Neutrophil (primary cell): ENCODE measurements around the gene EXOC3L1.

Source experiments
- H3K27ac ChIP-seq: fragments of 200-600 bp; sonication (generic); 2 replicates; pipeline ENCODE4 v1.5.1; 2016; ENCODE audit warnings: mild to moderate bottlenecking, moderate library complexity
- H3K27me3 ChIP-seq: fragments of 200-600 bp; sonication (generic); 2 replicates; pipeline ENCODE4 v1.6.0; 2016; ENCODE audit warnings: mild to moderate bottlenecking
- H3K36me3 ChIP-seq: fragments of 200-600 bp; sonication (generic); 2 replicates; pipeline ENCODE4 v1.5.1; 2017
- H3K4me1 ChIP-seq, 2 experiments: fragments of 200-600 bp in 1 of 2; sonication (generic) in 1 of 2; 1 replicate in 1 of 2; 2 replicates in 1 of 2; pipeline versions ENCODE4 v1.5.1 to v1.6.1; 2013 to 2016; ENCODE audit warnings: low read depth in 1 of 2, low read length in 1 of 2, mild to moderate bottlenecking in 1 of 2, moderate library complexity in 1 of 2; ENCODE audit not compliant: control insufficient read depth in 1 of 2, insufficient read depth in 1 of 2
- H3K4me3 ChIP-seq, 2 experiments: fragments of 200-600 bp in 1 of 2; sonication (generic) in 1 of 2; 1 replicate in 1 of 2; 2 replicates in 1 of 2; pipeline ENCODE4 v1.5.1; 2013 to 2016; ENCODE audit warnings: low read depth in 1 of 2, low read length in 1 of 2, mild to moderate bottlenecking in 1 of 2, moderate library complexity in 1 of 2
- H3K9me3 ChIP-seq: fragments of 200-600 bp; sonication (generic); 2 replicates; pipeline ENCODE4 v1.5.1; 2016
- TF ChIP-seq, protein P1 (sequence below): fragments of 200-600 bp; sonication (generic); IDR thresholded peaks from 2 replicates; pipeline ENCODE4 v1.5.1; 2016; ENCODE audit warnings: antibody characterized with exemption

The EXOC3L1 gene

GRCh38 chr16:67236563-67237395 is 46.8 kb upstream of the EXOC3L1 start:
- no peaks in the 10 kb centered on the region for H3K9me3 ChIP-seq
- no peaks in the 10 kb centered on the region for H3K27me3 ChIP-seq
- TF ChIP-seq, protein P1, sequence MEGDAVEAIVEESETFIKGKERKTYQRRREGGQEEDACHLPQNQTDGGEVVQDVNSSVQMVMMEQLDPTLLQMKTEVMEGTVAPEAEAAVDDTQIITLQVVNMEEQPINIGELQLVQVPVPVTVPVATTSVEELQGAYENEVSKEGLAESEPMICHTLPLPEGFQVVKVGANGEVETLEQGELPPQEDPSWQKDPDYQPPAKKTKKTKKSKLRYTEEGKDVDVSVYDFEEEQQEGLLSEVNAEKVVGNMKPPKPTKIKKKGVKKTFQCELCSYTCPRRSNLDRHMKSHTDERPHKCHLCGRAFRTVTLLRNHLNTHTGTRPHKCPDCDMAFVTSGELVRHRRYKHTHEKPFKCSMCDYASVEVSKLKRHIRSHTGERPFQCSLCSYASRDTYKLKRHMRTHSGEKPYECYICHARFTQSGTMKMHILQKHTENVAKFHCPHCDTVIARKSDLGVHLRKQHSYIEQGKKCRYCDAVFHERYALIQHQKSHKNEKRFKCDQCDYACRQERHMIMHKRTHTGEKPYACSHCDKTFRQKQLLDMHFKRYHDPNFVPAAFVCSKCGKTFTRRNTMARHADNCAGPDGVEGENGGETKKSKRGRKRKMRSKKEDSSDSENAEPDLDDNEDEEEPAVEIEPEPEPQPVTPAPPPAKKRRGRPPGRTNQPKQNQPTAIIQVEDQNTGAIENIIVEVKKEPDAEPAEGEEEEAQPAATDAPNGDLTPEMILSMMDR: no peak
- H3K4me1 ChIP-seq: no peaks in the 10 kb centered on the region
- no peak overlapping the region for H3K27ac ChIP-seq
- H3K36me3 ChIP-seq: peaks cover 74% of the 10 kb centered on the region
- H3K4me3 ChIP-seq: no peak overlapping the region

- Histone ChIP-seq H3K4me3 (no peak overlapping the region), H3K27me3 (no peaks in the 10 kb centered on the region), H3K27ac (no peak overlapping the region), H3K4me1 (no peaks in the 10 kb centered on the region), H3K36me3 (peaks cover 81% of the 10 kb centered on the region), H3K9me3 (no peaks in the 10 kb centered on the region)
- TF ChIP-seq, protein P1: no peak
These were observed 46.1 kb upstream of the EXOC3L1 start for GRCh38 chr16:67235816-67236562.

DNA sequence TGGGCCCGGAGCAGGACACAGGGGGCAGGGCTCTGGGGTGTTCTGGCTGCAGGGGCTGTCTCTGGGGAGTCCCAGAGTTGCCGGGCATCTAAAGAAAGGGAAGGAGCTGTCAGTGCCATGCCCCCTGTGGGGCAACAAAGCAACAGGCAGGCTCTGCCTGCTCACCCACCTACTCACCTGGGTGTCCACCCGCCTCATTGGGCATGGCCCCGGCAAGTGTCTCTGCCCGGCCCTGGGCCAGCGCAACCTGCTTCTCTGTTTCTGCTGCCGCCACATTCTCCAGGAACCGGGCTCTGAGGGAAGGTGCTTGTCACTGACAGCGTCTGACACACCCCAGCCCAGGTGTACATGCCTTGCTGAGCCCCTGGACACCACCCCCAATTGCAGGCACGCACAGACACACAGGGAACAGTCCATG is 44.3 kb upstream of the EXOC3L1 start:
- Histone ChIP-seq H3K9me3 (no peaks in the 10 kb centered on the region), H3K27ac (no peak overlapping the region), H3K36me3 (peaks cover 93% of the 10 kb centered on the region), H3K4me3 (no peak overlapping the region), H3K27me3 (no peaks in the 10 kb centered on the region), H3K4me1 (no peaks in the 10 kb centered on the region)
- TF ChIP-seq, protein P1: no peak

DNA sequence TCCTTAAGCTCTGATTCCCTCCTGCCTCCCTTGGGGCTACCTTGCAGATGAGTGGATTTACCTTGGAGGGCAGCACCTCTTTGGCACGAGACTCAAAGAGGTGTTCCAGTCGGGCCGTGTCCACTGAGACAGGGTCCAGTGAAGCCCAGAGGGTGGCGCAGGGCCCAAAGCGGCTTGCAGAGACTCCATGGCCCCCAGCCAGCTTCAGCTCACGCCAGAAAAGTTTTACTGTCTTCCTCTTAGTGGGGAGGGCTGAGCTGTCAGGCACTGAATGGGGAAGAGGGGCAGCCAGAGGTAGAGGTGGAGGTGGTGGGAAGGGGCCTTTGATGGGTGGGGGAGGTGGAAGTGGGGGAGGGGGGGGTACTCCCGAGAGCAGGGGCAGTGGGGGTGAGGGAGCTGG is 43.7 kb upstream of the EXOC3L1 start:
- TF ChIP-seq, protein P1: no peak
- Histone ChIP-seq H3K9me3 (no peaks in the 10 kb centered on the region), H3K4me1 (no peaks in the 10 kb centered on the region), H3K27me3 (no peaks in the 10 kb centered on the region), H3K36me3 (peaks cover 93% of the 10 kb centered on the region), H3K27ac (no peak overlapping the region), H3K4me3 (no peak overlapping the region)

DNA sequence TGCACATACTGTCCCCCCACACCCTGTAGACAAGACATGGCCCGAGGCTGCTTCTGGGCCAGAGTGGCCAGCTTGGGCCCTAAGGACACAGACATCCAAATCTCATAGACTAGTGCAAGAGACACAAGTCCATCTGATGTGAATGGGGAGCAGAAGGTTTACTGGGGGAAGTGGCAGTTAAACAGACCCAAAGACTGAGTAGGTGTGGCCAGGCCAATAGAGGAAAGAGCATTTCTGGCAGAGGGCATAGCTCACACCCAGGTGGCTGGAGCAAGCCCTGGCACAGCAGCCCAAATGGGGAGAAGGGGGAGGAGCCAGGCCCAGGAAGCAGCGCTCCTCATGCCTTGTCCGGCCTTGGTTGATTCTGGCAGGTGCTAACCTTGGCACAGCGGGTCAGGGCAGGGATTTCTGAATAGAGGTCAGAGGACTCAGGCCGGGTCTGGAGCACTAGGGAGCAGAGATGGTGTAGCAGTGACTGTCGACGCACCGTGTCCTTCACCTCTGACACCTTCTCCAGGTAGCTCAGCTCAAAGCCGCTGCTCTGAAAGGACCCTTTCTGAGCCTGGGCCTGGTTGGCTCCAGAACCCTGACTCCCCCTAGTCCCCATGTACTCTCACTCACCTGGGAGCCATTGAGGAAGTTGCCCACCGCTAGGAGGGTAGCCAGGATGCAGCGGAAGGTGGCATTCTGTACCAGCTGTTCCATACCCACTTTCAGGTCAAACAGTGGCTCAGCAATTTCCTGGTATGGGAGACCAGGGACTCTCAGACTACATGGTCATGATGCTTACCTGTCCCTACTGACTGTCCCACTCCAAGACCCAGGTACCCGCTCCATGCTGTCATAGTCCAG is 41.1 kb upstream of the EXOC3L1 start:
- peaks cover 72% of the 10 kb centered on the region for H3K36me3 ChIP-seq
- H3K27me3 ChIP-seq: no peaks in the 10 kb centered on the region
- H3K9me3 ChIP-seq: no peaks in the 10 kb centered on the region
- H3K4me1 ChIP-seq: peaks cover 14 to 15% of the 10 kb centered on the region in 2 experiments
- H3K4me3 ChIP-seq: no peak overlapping the region
- TF ChIP-seq, protein P1: no peak
- H3K27ac ChIP-seq: no peak overlapping the region
